Right forelimb (tissue), 1 donor: ENCODE results near the gene RNF34.

Experiments
- DNase-seq: peaks from one replicate; pipeline ENCODE4 v3.0.0-alpha.2; 2018

RNF34 gene

DNA sequence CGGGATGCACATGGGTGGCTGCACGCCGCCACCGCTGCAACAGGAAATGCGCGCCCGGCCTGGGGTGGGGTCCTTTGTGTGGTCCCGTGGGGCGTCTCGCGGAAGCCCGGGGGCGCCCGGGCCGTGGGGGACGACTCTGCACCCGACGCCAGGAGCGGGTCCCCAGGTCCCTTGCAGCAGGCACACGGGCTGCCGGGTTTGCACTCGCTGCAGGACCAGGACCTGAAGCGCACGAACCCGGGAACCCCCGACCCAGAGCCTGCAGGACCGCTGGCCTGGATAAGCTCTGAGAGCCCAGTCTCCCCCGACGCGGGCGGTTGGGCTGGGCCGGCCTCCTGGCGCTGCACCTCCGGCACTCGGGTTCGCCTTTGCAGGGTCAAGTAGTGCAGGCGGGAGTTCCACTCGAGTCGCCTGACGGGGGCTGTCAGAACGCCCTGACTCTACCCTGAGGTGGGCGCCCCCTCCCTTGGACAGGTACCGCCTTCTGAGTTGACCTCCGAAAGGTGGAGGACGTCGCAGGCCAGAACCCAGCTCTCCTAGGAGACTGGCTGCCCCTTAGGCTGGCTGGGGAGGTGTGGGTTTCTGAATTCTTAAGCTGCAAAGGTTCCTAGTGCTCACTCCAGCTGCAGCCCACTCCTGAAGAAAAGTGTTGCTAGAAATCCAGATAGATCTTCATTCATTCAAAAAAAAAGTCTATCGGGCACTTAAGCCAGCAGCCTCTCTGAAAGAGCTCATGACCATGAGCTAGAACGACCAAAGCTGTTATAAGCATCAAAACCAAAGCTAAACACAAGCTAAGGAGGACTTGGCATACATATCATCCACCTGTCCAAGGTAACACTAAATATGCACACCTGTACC is 68.0 kb downstream of the RNF34 start:
- no peak for DNase-seq

GRCh38 chr12:121468499-121468801 is 68.5 kb downstream of the RNF34 start:
- no peak for DNase-seq

GRCh38 chr12:121470751-121471150 is 70.8 kb downstream of the RNF34 start:
- no peak for DNase-seq

- no peak for DNase-seq
Observed at GRCh38 chr12:121472150-121472905, 72.4 kb downstream of the RNF34 start.
